ENCODE results near the gene HLA-DOB. TPM values are rescaled to one million over a fixed set of nuclear protein-coding genes. Genes with fewer than 3 reads are reported as not detected.

The HLA-DOB gene
- polyA plus RNA-seq, 1 donor from 2014 or later, result not detected

DNA sequence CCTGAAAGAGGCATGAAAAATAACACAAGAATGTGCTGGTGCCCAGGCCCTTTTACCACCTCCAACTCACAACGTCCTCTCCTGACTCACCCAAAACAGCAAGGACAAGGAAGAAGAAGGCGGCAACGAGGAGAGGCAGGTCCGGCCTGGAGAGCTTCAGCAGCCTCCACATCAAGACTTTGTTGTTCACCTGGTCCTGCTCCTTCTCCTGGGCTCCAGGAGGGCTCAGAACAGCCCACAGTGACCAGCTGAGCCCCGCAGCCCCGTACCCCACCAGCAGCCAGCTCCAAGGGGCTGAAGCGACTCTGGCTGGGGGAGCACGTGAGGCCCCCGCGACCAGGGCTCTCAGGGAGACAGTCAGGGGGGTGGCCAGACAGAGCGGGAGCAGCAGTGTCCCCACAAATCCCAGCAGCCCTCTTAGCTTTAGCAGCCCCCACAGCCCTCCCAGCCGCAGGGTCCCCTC lies 20.9 kb upstream of the HLA-DOB start:
- Histone ChIP-seq H3K79me2 (replicated peaks; ENCODE audit: insufficient read depth, low read length) (no peaks in the 10 kb centered on the region), H3K9ac (ENCODE audit: low read length) (peak overlapping the region; percentile 66)

GRCh38 chr6:32836873-32837272 lies 20.1 kb upstream of the HLA-DOB start:
- Histone ChIP-seq H3K9me3 (ENCODE audit: low read length) (no peaks in the 10 kb centered on the region), H3K36me3 (ENCODE audit: insufficient read depth, low read length) (no peaks in the 10 kb centered on the region), H3F3A (ENCODE audit: insufficient read depth, low read length, poor library complexity, severe bottlenecking) (no peaks in the 10 kb centered on the region), H3K9ac (ENCODE audit: low read length) (no peak overlapping the region), H2AFZ (ENCODE audit: low read depth, low read length) (no peak overlapping the region), H4K20me1 (ENCODE audit: insufficient read depth) (no peaks in the 10 kb centered on the region), H3K27ac (ENCODE audit: low read length) (no peak overlapping the region), H3K4me3 (ENCODE audit: low read length) (no peak overlapping the region), H3K4me2 (ENCODE audit: low read length) (no peak overlapping the region), H3K27me3 (ENCODE audit: insufficient read depth, low read depth, low read length) (peaks cover 2% of the 10 kb centered on the region), H3K79me2 (replicated peaks; ENCODE audit: insufficient read depth, low read length) (no peaks in the 10 kb centered on the region), H3K9me2 (ENCODE audit: insufficient read depth, low read length) (no peaks in the 10 kb centered on the region)
- no peak for TF ChIP-seq POLR2AphosphoS5 (IDR thresholded peaks at IDR 0.05)
- TF ChIP-seq SMC3 (conservative IDR thresholded peaks at IDR 0.05; ENCODE audit: poor library complexity), result no peak
- TF ChIP-seq TAF1 (IDR thresholded peaks at IDR 0.05; ENCODE audit: low read depth), result no peak
- TF ChIP-seq, protein P1, sequence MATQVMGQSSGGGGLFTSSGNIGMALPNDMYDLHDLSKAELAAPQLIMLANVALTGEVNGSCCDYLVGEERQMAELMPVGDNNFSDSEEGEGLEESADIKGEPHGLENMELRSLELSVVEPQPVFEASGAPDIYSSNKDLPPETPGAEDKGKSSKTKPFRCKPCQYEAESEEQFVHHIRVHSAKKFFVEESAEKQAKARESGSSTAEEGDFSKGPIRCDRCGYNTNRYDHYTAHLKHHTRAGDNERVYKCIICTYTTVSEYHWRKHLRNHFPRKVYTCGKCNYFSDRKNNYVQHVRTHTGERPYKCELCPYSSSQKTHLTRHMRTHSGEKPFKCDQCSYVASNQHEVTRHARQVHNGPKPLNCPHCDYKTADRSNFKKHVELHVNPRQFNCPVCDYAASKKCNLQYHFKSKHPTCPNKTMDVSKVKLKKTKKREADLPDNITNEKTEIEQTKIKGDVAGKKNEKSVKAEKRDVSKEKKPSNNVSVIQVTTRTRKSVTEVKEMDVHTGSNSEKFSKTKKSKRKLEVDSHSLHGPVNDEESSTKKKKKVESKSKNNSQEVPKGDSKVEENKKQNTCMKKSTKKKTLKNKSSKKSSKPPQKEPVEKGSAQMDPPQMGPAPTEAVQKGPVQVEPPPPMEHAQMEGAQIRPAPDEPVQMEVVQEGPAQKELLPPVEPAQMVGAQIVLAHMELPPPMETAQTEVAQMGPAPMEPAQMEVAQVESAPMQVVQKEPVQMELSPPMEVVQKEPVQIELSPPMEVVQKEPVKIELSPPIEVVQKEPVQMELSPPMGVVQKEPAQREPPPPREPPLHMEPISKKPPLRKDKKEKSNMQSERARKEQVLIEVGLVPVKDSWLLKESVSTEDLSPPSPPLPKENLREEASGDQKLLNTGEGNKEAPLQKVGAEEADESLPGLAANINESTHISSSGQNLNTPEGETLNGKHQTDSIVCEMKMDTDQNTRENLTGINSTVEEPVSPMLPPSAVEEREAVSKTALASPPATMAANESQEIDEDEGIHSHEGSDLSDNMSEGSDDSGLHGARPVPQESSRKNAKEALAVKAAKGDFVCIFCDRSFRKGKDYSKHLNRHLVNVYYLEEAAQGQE (IDR thresholded peaks at IDR 0.05; ENCODE audit: borderline replicate concordance), result no peak
- no peak for TF ChIP-seq EP300 (conservative IDR thresholded peaks at IDR 0.05; ENCODE audit: poor library complexity, severe bottlenecking)
- TF ChIP-seq CTCF (IDR thresholded peaks at IDR 0.05; ENCODE audit: poor library complexity, severe bottlenecking), result no peak
- TF ChIP-seq EZH2 (IDR thresholded peaks at IDR 0.05; ENCODE audit: borderline replicate concordance, insufficient read depth, low read length, poor library complexity, severe bottlenecking), result no peak
- TF ChIP-seq RAD21 (conservative IDR thresholded peaks at IDR 0.05), result no peak
- no peak for TF ChIP-seq MXI1 (conservative IDR thresholded peaks at IDR 0.05; ENCODE audit: poor library complexity, severe bottlenecking)

More for the DNA sequence above, 20.9 kb upstream of the HLA-DOB start:
- Histone ChIP-seq H3K9me3 (ENCODE audit: low read length) (no peaks in the 10 kb centered on the region), H3K36me3 (ENCODE audit: insufficient read depth, low read length) (no peaks in the 10 kb centered on the region), H3K4me3 (ENCODE audit: low read length) (peak overlapping the region; percentile 74), H2AFZ (ENCODE audit: low read depth, low read length) (no peak overlapping the region), H4K20me1 (ENCODE audit: insufficient read depth) (no peaks in the 10 kb centered on the region), H3K4me2 (ENCODE audit: low read length) (no peak overlapping the region), H3K9me2 (ENCODE audit: insufficient read depth, low read length) (no peaks in the 10 kb centered on the region), H3K27me3 (ENCODE audit: insufficient read depth, low read depth, low read length) (peaks cover 10% of the 10 kb centered on the region), H3F3A (ENCODE audit: insufficient read depth, low read length, poor library complexity, severe bottlenecking) (no peaks in the 10 kb centered on the region), H3K27ac (ENCODE audit: low read length) (no peak overlapping the region)
- TF ChIP-seq EP300 (conservative IDR thresholded peaks at IDR 0.05; ENCODE audit: poor library complexity, severe bottlenecking), result no peak
- TF ChIP-seq CTCF (IDR thresholded peaks at IDR 0.05; ENCODE audit: poor library complexity, severe bottlenecking), result no peak
- TF ChIP-seq, protein P1 (IDR thresholded peaks at IDR 0.05; ENCODE audit: borderline replicate concordance), result no peak

Data from neural cell (in vitro differentiated cells).